Mesothelial cell of epicardium (in vitro differentiated cells): ENCODE data around the gene LYVE1. TPM values are rescaled to one million over a fixed set of nuclear protein-coding genes. Genes with fewer than 3 reads are reported as not detected.

Source experiments
- DNase-seq, 2 experiments: peaks; one replicate each; pipeline ENCODE4 v3.0.0; 2021; ENCODE audit warnings: low spot score in 2 of 2; ENCODE audit not compliant: unreplicated experiment in 2 of 2
- H3K27ac Mint-ChIP-seq: 2 replicates; pipeline ENCODE4 v1.8.0; 2021; ENCODE audit warnings: mixed read lengths
- H3K27me3 Mint-ChIP-seq: 2 replicates; pipeline ENCODE4 v1.8.0; 2021; ENCODE audit warnings: low read depth, mixed read lengths
- H3K36me3 Mint-ChIP-seq: 2 replicates; pipeline ENCODE4 v1.8.0; 2021; ENCODE audit warnings: mixed read lengths
- H3K4me1 Mint-ChIP-seq: 2 replicates; pipeline ENCODE4 v1.8.0; 2021; ENCODE audit warnings: mixed read lengths
- H3K4me3 Mint-ChIP-seq: 2 replicates; pipeline ENCODE4 v1.8.0; 2021; ENCODE audit warnings: mild to moderate bottlenecking, moderate library complexity, mixed read lengths
- H3K9me3 Mint-ChIP-seq: 2 replicates; pipeline ENCODE4 v1.8.0; 2021; ENCODE audit warnings: mixed read lengths
- CTCF ChIP-seq: fragments of 200-600 bp; sonication (generic); IDR thresholded peaks from one replicate; pipeline ENCODE4 v1.5.0; 2021; ENCODE audit warnings: antibody characterized with exemption; ENCODE audit not compliant: unreplicated experiment
- total RNA-seq: library from RNA; stranded (reverse); gene quantifications from 3 replicates; pipeline ENCODE4 v1.2.1, GENCODE V29; 2021

Gene LYVE1
- total RNA-seq, 1 donor from 2014 or later, result 0.13 TPM

GRCh38 chr11:10534316-10534715 lies 34.1 kb downstream of the LYVE1 start:
- H3K36me3 Mint-ChIP-seq, result peaks cover 16% of the 10 kb centered on the region
- H3K4me1 Mint-ChIP-seq, result no peaks in the 10 kb centered on the region
- no peak overlapping the region for H3K4me3 Mint-ChIP-seq
- DNase-seq, result no peak
- H3K27ac Mint-ChIP-seq, result no peak overlapping the region
- no peak for TF ChIP-seq CTCF
- no peaks in the 10 kb centered on the region for H3K9me3 Mint-ChIP-seq
- H3K27me3 Mint-ChIP-seq, result no peaks in the 10 kb centered on the region

GRCh38 chr11:10533323-10533722 lies 35.1 kb downstream of the LYVE1 start:
- no peaks in the 10 kb centered on the region for H3K4me1 Mint-ChIP-seq
- no peak for TF ChIP-seq CTCF
- no peak overlapping the region for H3K27ac Mint-ChIP-seq

GRCh38 chr11:10532526-10532925 lies 35.9 kb downstream of the LYVE1 start:
- peaks cover 26% of the 10 kb centered on the region for H3K36me3 Mint-ChIP-seq
- no peak for TF ChIP-seq CTCF
- H3K9me3 Mint-ChIP-seq, result no peaks in the 10 kb centered on the region
- peaks cover 2% of the 10 kb centered on the region for H3K4me1 Mint-ChIP-seq
- no peak overlapping the region for H3K4me3 Mint-ChIP-seq
- no peak overlapping the region for H3K27ac Mint-ChIP-seq
- DNase-seq, result no peak
- H3K27me3 Mint-ChIP-seq, result no peaks in the 10 kb centered on the region

More at GRCh38 chr11:10533323-10533722, 35.1 kb downstream of the LYVE1 start:
- H3K36me3 Mint-ChIP-seq, result peaks cover 24% of the 10 kb centered on the region
- H3K9me3 Mint-ChIP-seq, result no peaks in the 10 kb centered on the region
- DNase-seq, result no peak
- no peaks in the 10 kb centered on the region for H3K27me3 Mint-ChIP-seq
- no peak overlapping the region for H3K4me3 Mint-ChIP-seq

- H3K27ac Mint-ChIP-seq, result no peak overlapping the region
- no peak for TF ChIP-seq CTCF
- no peak overlapping the region for H3K4me3 Mint-ChIP-seq
- H3K4me1 Mint-ChIP-seq, result peaks cover 5% of the 10 kb centered on the region
- DNase-seq, result no peak
- H3K9me3 Mint-ChIP-seq, result no peaks in the 10 kb centered on the region
- no peaks in the 10 kb centered on the region for H3K27me3 Mint-ChIP-seq
- H3K36me3 Mint-ChIP-seq, result peaks cover 43% of the 10 kb centered on the region
Measured at GRCh38 chr11:10529279-10529678, 39.2 kb downstream of the LYVE1 start.

- no peaks in the 10 kb centered on the region for H3K27me3 Mint-ChIP-seq
- TF ChIP-seq CTCF, result no peak
- H3K27ac Mint-ChIP-seq, result peak overlapping the region; percentile 45
- DNase-seq, result no peak
- peaks cover 43% of the 10 kb centered on the region for H3K36me3 Mint-ChIP-seq
- no peaks in the 10 kb centered on the region for H3K9me3 Mint-ChIP-seq
- H3K4me3 Mint-ChIP-seq, result no peak overlapping the region
- H3K4me1 Mint-ChIP-seq, result peaks cover 5% of the 10 kb centered on the region
Measured at GRCh38 chr11:10528121-10528520, 40.3 kb downstream of the LYVE1 start.
